NOMO-1 (cell line): Measurements from ENCODE around the gene KAT14.
"Not testable (repeated sequence)": the region's sequence is repeated elsewhere in the genome, so short reads cannot be mapped to it uniquely, and the experiment has no call there.

ENCODE experiments used
- DNase-seq, 2 experiments: peaks; one replicate each; lab custom pipeline; 2025; ENCODE audit not compliant: unreplicated experiment in 2 of 2; lab: John Stamatoyannopoulos, UW

KAT14 gene

DNA sequence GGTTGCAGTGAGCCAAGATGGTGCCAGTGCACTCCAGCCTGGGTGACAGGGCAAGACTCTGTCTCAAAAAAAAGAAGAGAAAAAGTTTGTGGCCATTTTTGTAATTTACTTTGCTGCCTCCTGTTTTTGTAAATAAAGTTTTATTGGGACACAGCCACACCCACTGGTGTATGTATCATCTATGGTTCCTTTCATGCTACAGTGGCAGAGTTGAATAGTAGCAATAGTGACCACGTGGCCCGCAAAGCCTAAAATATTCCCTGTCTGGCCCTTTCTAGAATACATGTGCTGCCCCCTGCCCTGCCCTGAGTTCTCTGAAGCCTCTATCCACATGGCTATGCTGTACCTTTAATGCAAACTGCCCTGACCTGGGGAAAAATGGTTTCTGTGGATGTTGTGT, 75.3 kb downstream of the KAT14 start:
- DNase-seq: no peak

DNA sequence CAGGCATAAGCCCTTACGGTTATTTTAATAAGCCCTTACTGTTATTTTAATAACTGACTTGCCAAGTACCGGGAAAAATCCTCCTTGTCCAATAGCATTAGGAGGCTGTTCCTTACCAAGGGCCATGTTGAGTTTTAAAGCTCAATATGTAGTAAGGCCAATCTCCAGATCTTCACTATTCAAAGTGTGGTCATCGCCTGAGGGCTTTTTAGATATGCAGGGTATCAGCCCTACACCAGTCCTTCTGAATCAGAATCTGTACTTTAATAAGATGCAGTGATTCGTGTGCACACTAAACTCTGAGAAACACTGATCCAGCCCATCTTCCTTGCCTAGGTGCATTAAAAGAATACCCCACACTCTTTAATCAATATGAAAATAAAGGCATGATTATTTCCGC, 77.9 kb downstream of the KAT14 start:
- no peak for DNase-seq

DNA sequence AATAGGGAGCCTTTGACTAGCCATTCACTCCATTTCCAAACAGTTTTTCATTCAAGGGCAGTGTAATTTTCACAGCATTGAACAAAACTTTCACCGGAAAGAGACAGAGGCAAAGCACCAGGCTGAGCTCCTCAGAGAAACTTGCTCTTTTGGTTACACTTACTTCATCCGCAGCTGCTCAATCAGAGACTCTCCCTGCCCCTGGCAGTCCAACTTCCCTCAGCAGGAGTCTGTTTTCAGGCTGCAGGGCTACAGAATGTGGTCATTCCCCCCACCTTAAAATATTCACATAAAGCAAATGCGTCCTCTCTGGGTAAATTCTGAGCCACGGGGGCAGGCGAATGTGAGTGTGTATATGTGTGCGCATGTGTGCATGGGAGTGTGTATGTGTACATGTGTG, 80.6 kb downstream of the KAT14 start:
- DNase-seq: no peak

- no peak for DNase-seq
Observed at GRCh38 chr20:18223409-18223808, 85.7 kb downstream of the KAT14 start.

DNA sequence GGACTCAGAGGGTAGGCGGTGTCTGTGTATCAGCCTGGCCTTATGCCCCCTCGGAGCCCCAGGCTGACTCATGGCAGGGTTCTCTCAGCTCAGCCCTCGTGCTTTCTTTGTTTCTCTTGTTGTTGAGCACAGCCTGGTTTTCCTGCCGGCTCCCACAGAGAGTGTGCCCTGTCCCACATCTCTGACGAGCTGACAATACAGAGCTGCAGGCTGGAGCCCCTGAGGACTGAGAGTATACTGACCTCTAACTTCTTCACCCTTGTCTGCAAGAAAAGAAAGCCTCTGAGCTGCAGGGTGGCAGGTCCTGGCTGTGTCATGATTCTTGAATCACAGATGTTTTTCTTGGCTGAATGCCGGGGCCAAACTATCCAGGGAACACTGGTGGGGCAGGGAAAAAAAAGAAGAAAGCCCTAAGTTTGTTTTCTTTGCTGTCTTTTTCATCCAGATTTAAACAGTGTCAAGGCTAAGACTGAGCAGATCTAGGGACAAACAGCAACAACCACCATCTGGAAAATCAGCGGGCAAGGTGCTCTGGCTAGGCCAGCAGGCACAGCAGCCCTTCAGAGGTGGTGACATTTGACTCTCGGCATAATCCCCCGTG, 87.4 kb downstream of the KAT14 start:
- no peak for DNase-seq

GRCh38 chr20:18225632-18226031, 88.0 kb downstream of the KAT14 start:
- DNase-seq: no peak

DNA sequence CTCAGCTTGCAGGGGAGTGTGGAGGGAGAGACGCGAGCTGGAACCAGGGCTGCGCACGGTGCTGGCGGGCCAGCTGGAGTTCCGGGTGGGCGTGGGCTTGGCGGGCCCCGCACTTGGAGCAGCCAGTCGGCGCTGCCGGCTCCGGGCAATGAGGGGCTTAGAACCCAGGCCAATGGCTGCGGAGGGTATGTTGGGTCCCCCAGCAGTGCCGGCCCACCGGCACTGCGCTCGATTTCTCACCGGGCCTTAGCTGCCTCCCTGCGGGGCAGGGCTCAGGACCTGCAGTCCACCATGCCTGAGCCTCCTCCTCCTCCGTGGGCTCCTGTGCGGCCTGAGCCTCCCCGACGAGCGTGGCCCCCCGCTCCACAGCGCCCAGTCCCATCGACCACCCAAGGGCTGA, 89.1 kb downstream of the KAT14 start:
- DNase-seq: not testable (repeated sequence)

GRCh38 chr20:18233408-18233943, 95.8 kb downstream of the KAT14 start:
- no peak for DNase-seq
